Right hindlimb (tissue), 1 donor: ENCODE data around the gene DPPA2.
A peak's percentile ranks its signal among the peaks of the same experiment; 100 is the strongest.
"Not testable (repeated sequence)": the region's sequence is repeated elsewhere in the genome, so short reads cannot be mapped to it uniquely, and the experiment has no call there.

Experiments
- DNase-seq: peaks from one replicate; pipeline ENCODE4 v3.0.0-alpha.2; 2018

Gene DPPA2

GRCh38 chr3:109316162-109316730 is at the start of gene DPPA2:
Gene DPPA2 (minus strand): TSS chr3:109316517. CDS start chr3:109314542, 1,975 bp downstream.
- DNase-seq: no peak

DNA sequence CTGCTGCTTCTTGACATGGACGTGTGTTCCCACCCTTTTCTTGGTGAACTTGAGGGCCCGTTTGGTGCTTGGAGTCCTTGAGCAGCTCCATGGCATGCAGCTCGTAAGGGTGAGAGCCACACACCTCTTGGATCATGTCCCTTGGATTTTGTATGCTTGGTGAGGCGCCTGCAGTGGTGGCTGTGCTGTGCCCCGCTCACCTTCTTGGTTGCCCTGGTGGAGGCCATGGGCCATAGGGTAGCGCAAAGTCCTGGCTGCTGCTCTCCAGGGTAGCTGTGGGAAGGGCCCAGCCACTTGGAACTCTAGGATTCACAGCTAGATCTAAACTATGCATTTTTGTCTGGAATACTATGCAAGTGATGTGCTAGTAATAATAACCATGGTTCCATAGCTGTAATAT is 47.8 kb upstream of the DPPA2 start:
- DNase-seq: no peak

DNA sequence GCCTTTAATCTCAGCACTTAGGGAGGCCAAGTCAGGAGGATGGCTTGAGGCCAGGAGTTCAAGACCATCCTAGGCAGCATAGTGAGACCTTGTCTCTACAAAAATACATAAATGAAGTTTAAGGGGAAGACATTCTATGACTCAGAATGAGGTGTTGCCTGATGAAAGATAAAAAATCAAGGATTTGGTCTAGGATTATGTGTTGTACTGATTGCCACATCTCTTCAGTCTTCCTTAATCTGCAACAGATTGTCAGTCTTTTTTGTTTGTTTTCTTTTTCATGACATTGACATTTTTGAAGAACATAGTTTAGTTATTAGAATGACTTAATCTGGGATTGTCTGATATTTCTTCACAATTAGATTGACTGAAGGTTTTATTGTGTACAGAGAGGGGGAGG is 47.3 kb upstream of the DPPA2 start:
- DNase-seq: no peak

- DNase-seq: no peak
Measured at GRCh38 chr3:109362823-109363222, 46.5 kb upstream of the DPPA2 start.

DNA sequence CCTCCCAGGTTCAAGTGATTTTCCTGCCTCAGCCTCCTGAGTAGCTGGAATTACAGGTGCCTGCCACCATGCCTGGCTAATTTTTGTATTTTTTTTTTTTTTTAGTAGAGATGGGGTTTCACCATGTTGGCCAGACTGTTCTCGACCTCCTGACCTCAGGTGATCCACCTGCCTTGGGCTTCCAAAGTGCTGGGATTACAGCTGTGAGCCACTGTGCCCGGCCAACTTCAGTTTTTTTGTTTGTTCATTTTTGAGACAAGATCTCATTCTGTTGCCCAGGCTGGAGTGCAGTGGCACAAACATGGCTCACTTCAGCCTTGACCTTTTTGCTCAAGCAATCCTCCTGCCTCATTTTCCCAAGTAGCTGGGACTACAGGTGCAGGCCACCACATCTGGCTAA is 42.5 kb upstream of the DPPA2 start:
- not testable (repeated sequence) for DNase-seq

- no peak for DNase-seq
Measured at GRCh38 chr3:109356442-109357155, 40.3 kb upstream of the DPPA2 start.

DNA sequence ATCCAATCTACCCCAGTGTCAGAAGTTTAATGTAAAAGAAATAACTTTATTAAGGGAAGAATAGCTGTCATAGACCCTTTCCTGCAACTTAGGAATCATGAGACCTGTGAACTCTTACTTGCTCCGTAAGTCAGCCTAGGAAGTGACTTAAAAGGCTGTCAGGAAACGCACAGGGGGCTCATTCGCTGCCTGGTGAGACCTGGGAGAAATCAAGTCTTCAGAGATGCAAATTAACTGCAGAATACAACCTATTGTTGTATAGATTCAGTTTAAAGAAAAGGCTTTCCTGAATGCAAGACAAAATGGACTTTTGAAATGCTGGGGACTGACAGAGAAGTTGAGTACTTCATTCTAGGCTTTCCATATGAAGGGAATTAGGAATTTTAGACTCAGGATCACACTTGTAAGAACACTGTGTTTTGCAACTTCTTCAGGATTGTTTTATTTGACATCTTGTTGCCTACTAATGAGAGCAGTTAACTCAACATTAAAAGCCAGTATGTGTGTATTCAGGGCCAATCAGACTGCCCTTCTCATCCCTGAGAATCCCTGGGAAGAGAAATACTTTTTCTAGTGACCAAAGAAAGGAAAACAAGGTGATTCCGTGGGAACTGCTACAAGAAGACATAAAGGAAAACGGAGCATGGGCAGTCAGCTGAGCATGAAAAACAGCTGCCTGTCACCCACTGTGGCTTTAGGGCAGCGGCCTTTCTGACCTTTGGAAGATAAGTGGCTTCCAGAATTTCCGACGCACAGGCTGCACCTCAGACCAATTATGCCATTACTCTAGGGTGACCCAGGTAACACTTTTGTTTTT is 39.5 kb upstream of the DPPA2 start:
- DNase-seq: no peak

GRCh38 chr3:109353057-109353456 is 36.7 kb upstream of the DPPA2 start:
- DNase-seq: no peak

- no peak for DNase-seq
Measured at GRCh38 chr3:109351231-109351630, 34.9 kb upstream of the DPPA2 start.

DNA sequence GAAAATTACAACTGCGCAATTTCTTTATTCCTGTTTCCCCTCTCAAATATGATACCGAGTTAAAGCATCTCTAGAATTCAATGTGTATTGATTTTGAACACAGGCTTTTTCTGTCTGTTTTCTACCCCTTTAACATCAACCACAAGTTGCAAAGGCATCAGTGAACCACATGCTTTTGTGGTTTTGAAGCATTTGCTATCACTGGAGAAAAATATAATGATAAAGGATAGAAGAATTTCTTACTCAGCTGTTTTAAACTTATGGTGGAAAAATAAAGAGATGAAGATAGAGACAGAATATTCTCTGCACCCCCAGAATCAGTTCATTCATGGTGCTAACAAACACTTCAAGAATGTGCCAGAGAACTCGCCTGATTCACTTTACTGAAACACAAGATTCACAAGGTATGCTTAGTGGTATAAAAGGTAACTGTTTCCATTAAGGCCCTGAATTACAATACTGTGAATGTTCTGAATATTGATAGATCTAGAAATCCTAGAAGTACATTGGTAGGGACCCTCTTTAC is 30.5 kb upstream of the DPPA2 start:
- no peak for DNase-seq

DNA sequence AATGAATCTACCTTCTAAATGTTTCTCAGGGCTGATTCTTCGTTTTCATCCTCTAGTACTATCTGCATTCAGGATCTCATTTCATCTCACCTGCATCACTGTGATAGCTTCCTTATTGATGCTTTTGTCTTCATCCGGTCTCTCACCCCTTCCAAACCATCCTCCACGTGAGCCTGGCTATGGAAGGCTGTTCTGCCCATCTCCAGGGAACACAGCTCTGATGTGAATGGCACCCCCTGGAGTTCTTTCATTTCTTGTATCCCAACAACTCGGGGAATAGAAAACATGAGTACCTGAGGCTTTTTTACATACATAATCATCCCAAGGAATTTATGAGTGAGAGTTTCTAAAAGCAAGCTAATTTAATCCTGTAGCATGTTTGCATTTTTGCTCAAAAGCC is 29.8 kb upstream of the DPPA2 start:
- DNase-seq: no peak

- DNase-seq: no peak
Measured at GRCh38 chr3:109339714-109340648, 23.7 kb upstream of the DPPA2 start.

DNA sequence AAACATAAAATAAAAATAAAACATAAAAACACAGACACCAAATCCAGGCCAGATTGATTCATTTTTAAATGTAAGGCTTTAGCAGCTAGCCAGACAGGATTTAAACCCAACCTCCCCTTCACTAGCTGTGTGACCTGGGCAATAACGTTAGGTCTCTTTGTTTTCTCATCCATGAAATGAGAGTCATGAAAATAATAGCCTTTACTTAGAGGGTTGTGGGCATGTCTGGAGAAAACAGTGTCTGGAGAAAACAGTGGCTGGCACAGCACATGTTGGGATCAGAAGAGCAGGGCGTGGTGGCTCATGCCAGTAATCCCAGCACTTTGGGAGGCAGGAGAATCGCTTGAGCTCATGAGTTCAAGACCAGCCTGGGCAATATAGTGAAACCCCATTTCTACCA is 22.9 kb upstream of the DPPA2 start:
- DNase-seq: no peak

- no peak for DNase-seq
Measured at GRCh38 chr3:109338322-109338721, 22.0 kb upstream of the DPPA2 start.

GRCh38 chr3:109337393-109337792 is 21.1 kb upstream of the DPPA2 start, which contains the start of gene DPPA4:
Gene DPPA4 (minus strand): TSS chr3:109337546. CDS start chr3:109337517, 29 bp downstream.
- DNase-seq: no peak

GRCh38 chr3:109336291-109336861 is 20.1 kb upstream of the DPPA2 start:
- peak; percentile 38 for DNase-seq

GRCh38 chr3:109334572-109334971 is 18.3 kb upstream of the DPPA2 start:
- no peak for DNase-seq

- no peak for DNase-seq
Measured at GRCh38 chr3:109331692-109332091, 15.4 kb upstream of the DPPA2 start.

DNA sequence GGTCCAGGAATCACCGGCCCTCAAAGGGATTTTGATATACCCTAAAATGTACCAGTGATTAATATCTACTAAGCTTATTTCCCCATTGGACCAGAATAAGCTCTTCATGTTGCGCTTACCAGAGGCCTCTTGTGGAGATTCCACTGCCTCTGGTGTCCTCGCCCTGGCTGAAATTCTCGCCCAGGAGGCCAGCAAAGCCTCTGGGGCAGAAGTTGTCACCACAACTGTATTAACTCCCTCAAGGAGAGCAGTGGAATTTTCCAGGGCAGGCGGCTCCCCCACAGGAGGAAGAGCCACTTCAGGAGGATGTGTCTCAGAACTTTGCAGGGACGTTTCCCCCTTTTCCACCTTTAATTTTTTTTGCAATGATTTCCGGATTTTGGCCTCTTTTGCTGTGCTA is 14.1 kb upstream of the DPPA2 start:
- DNase-seq: no peak

- no peak for DNase-seq
Measured at GRCh38 chr3:109328202-109328601, 11.9 kb upstream of the DPPA2 start.

DNA sequence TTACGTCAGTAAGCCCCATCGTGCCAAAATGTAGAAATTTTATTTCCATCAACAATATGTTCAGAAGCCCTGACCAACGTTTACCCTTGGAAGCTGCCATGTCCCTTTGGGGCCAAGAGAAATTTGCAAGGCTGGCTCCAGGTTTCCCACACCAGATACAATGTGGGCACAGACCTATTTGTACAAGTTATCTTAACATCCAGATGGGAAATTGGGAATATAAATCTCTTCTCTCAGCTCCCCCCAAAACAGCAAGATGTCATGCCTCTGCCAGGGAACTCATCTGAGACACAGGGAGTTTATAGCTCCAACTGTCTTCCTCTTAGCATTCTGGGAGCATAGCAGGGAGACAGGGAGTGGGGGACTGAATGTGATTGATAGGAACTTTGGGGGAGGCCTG is 9.3 kb upstream of the DPPA2 start:
- DNase-seq: no peak

GRCh38 chr3:109325109-109325508 is 8.8 kb upstream of the DPPA2 start:
- DNase-seq: no peak
